ENCODE measurements around the gene C9orf50.

The C9orf50 gene

GRCh38 chr9:129648092-129648763 lies 27.3 kb upstream of the C9orf50 start:
- no peak overlapping the region for H3K4me3 ChIP-seq (ENCODE audit: insufficient read depth, low read depth, low read length)
- no peaks in the 10 kb centered on the region for H3K27me3 ChIP-seq (ENCODE audit: control insufficient read depth, insufficient read depth, low read length, poor library complexity, severe bottlenecking)
- no peaks in the 10 kb centered on the region for H3K9me3 ChIP-seq (ENCODE audit: control insufficient read depth, low read length)
- H3K4me1 ChIP-seq (ENCODE audit: control insufficient read depth, insufficient read depth, low read length) = peaks cover 3% of the 10 kb centered on the region
- WGBS, 2 experiments = 81 to 84% methylated on average over 16 of the region's 16 CpGs
- H3K27ac ChIP-seq (ENCODE audit: insufficient read depth, low read depth, low read length, poor library complexity, severe bottlenecking) = no peak overlapping the region
- no peaks in the 10 kb centered on the region for H3K36me3 ChIP-seq (ENCODE audit: control insufficient read depth, insufficient read depth, low read length)

- H3K9me3 ChIP-seq (ENCODE audit: control insufficient read depth, low read length) = no peaks in the 10 kb centered on the region
- H3K4me3 ChIP-seq (ENCODE audit: insufficient read depth, low read depth, low read length) = no peak overlapping the region
- no peaks in the 10 kb centered on the region for H3K27me3 ChIP-seq (ENCODE audit: control insufficient read depth, insufficient read depth, low read length, poor library complexity, severe bottlenecking)
- peaks cover 3% of the 10 kb centered on the region for H3K4me1 ChIP-seq (ENCODE audit: control insufficient read depth, insufficient read depth, low read length)
- no peak overlapping the region for H3K27ac ChIP-seq (ENCODE audit: insufficient read depth, low read depth, low read length, poor library complexity, severe bottlenecking)
- 80 to 83% methylated on average over 10 of the region's 10 CpGs for WGBS, 2 experiments
- no peaks in the 10 kb centered on the region for H3K36me3 ChIP-seq (ENCODE audit: control insufficient read depth, insufficient read depth, low read length)
Measured at GRCh38 chr9:129647635-129648034, 26.7 kb upstream of the C9orf50 start.

- no peaks in the 10 kb centered on the region for H3K27me3 ChIP-seq (ENCODE audit: control insufficient read depth, insufficient read depth, low read length, poor library complexity, severe bottlenecking)
- WGBS, 2 experiments = 94% methylated on average over 7 of the region's 7 CpGs
- H3K36me3 ChIP-seq (ENCODE audit: control insufficient read depth, insufficient read depth, low read length) = no peaks in the 10 kb centered on the region
- no peak overlapping the region for H3K4me3 ChIP-seq (ENCODE audit: insufficient read depth, low read depth, low read length)
- H3K4me1 ChIP-seq (ENCODE audit: control insufficient read depth, insufficient read depth, low read length) = peaks cover 3% of the 10 kb centered on the region
- H3K27ac ChIP-seq (ENCODE audit: insufficient read depth, low read depth, low read length, poor library complexity, severe bottlenecking) = no peak overlapping the region
- no peaks in the 10 kb centered on the region for H3K9me3 ChIP-seq (ENCODE audit: control insufficient read depth, low read length)
Measured at GRCh38 chr9:129646654-129647053, 25.8 kb upstream of the C9orf50 start.

GRCh38 chr9:129646252-129646651 lies 25.4 kb upstream of the C9orf50 start:
- Histone ChIP-seq H3K27ac (ENCODE audit: insufficient read depth, low read depth, low read length, poor library complexity, severe bottlenecking) (no peak overlapping the region), H3K27me3 (ENCODE audit: control insufficient read depth, insufficient read depth, low read length, poor library complexity, severe bottlenecking) (no peaks in the 10 kb centered on the region), H3K36me3 (ENCODE audit: control insufficient read depth, insufficient read depth, low read length) (no peaks in the 10 kb centered on the region), H3K4me1 (ENCODE audit: control insufficient read depth, insufficient read depth, low read length) (peaks cover 3% of the 10 kb centered on the region), H3K4me3 (ENCODE audit: insufficient read depth, low read depth, low read length) (no peak overlapping the region), H3K9me3 (ENCODE audit: control insufficient read depth, low read length) (no peaks in the 10 kb centered on the region)
- 87% methylated on average over 12 of the region's 12 CpGs for WGBS, 2 experiments

GRCh38 chr9:129644902-129645301 lies 24.0 kb upstream of the C9orf50 start:
- no peak overlapping the region for H3K27ac ChIP-seq (ENCODE audit: insufficient read depth, low read depth, low read length, poor library complexity, severe bottlenecking)
- H3K36me3 ChIP-seq (ENCODE audit: control insufficient read depth, insufficient read depth, low read length) = no peaks in the 10 kb centered on the region
- no peak overlapping the region for H3K4me3 ChIP-seq (ENCODE audit: insufficient read depth, low read depth, low read length)
- WGBS, 2 experiments = 91% methylated on average over 17 of the region's 17 CpGs
- H3K27me3 ChIP-seq (ENCODE audit: control insufficient read depth, insufficient read depth, low read length, poor library complexity, severe bottlenecking) = no peaks in the 10 kb centered on the region
- peaks cover 13% of the 10 kb centered on the region for H3K4me1 ChIP-seq (ENCODE audit: control insufficient read depth, insufficient read depth, low read length)
- no peaks in the 10 kb centered on the region for H3K9me3 ChIP-seq (ENCODE audit: control insufficient read depth, low read length)

GRCh38 chr9:129644365-129644764 lies 23.5 kb upstream of the C9orf50 start:
- WGBS, 2 experiments = 89 to 90% methylated on average over 10 to 11 of the region's 11 CpGs
- Histone ChIP-seq H3K4me3 (ENCODE audit: insufficient read depth, low read depth, low read length) (no peak overlapping the region), H3K27ac (ENCODE audit: insufficient read depth, low read depth, low read length, poor library complexity, severe bottlenecking) (no peak overlapping the region), H3K27me3 (ENCODE audit: control insufficient read depth, insufficient read depth, low read length, poor library complexity, severe bottlenecking) (no peaks in the 10 kb centered on the region), H3K9me3 (ENCODE audit: control insufficient read depth, low read length) (no peaks in the 10 kb centered on the region), H3K4me1 (ENCODE audit: control insufficient read depth, insufficient read depth, low read length) (peaks cover 13% of the 10 kb centered on the region), H3K36me3 (ENCODE audit: control insufficient read depth, insufficient read depth, low read length) (no peaks in the 10 kb centered on the region)

GRCh38 chr9:129643706-129644105 lies 22.8 kb upstream of the C9orf50 start:
- Histone ChIP-seq H3K36me3 (ENCODE audit: control insufficient read depth, insufficient read depth, low read length) (peaks cover 5% of the 10 kb centered on the region), H3K27me3 (ENCODE audit: control insufficient read depth, insufficient read depth, low read length, poor library complexity, severe bottlenecking) (no peaks in the 10 kb centered on the region), H3K4me3 (ENCODE audit: insufficient read depth, low read depth, low read length) (no peak overlapping the region), H3K27ac (ENCODE audit: insufficient read depth, low read depth, low read length, poor library complexity, severe bottlenecking) (no peak overlapping the region), H3K4me1 (ENCODE audit: control insufficient read depth, insufficient read depth, low read length) (peaks cover 11% of the 10 kb centered on the region), H3K9me3 (ENCODE audit: control insufficient read depth, low read length) (no peaks in the 10 kb centered on the region)
- WGBS, 2 experiments = 93 to 94% methylated on average over 8 of the region's 10 CpGs

- Histone ChIP-seq H3K27ac (ENCODE audit: insufficient read depth, low read depth, low read length, poor library complexity, severe bottlenecking) (no peak within 1 kb of the TSS), H3K4me3 (ENCODE audit: insufficient read depth, low read depth, low read length) (peak within 1 kb of the TSS; percentile 81), H3K9me3 (ENCODE audit: control insufficient read depth, low read length) (no peaks in the 10 kb centered on the region), H3K27me3 (ENCODE audit: control insufficient read depth, insufficient read depth, low read length, poor library complexity, severe bottlenecking) (no peaks in the 10 kb centered on the region), H3K4me1 (ENCODE audit: control insufficient read depth, insufficient read depth, low read length) (peaks cover 9% of the 10 kb centered on the region), H3K36me3 (ENCODE audit: control insufficient read depth, insufficient read depth, low read length) (peaks cover 13% of the 10 kb centered on the region)
- WGBS, 2 experiments = 0 to 1% methylated on average over 93 of the region's 93 CpGs
Measured at GRCh38 chr9:129641750-129642585, 21.1 kb upstream of the C9orf50 start, which contains the start of gene ASB6. Gene ASB6 (minus strand): TSS chr9:129642151. CDS start chr9:129641999, 152 bp downstream.

GRCh38 chr9:129640871-129641749 lies 20.2 kb upstream of the C9orf50 start:
- Histone ChIP-seq H3K4me3 (ENCODE audit: insufficient read depth, low read depth, low read length) (peak overlapping the region; percentile 81), H3K27ac (ENCODE audit: insufficient read depth, low read depth, low read length, poor library complexity, severe bottlenecking) (no peak overlapping the region), H3K27me3 (ENCODE audit: control insufficient read depth, insufficient read depth, low read length, poor library complexity, severe bottlenecking) (no peaks in the 10 kb centered on the region), H3K4me1 (ENCODE audit: control insufficient read depth, insufficient read depth, low read length) (peaks cover 9% of the 10 kb centered on the region), H3K36me3 (ENCODE audit: control insufficient read depth, insufficient read depth, low read length) (peaks cover 16% of the 10 kb centered on the region), H3K9me3 (ENCODE audit: control insufficient read depth, low read length) (no peaks in the 10 kb centered on the region)
- 27 to 28% methylated on average over 44 of the region's 44 CpGs for WGBS, 2 experiments
